BLaER1 (cell line): ENCODE measurements around the gene CCDC77.
A peak's percentile ranks its signal among the peaks of the same experiment; 100 is the strongest.

ENCODE experiments used
- H3K27ac ChIP-seq: shearing (Covaris generic); formaldehyde crosslinking; 2 replicates; pipeline ENCODE4 v1.8.1; 2022
- H3K27me3 ChIP-seq: shearing (Covaris generic); formaldehyde crosslinking; 2 replicates; pipeline ENCODE4 v1.8.1; 2022
- H3K36me3 ChIP-seq: shearing (Covaris generic); formaldehyde crosslinking; 2 replicates; pipeline ENCODE4 v1.8.1; 2022
- H3K4me1 ChIP-seq: shearing (Covaris generic); formaldehyde crosslinking; 2 replicates; pipeline ENCODE4 v1.8.1; 2022
- H3K4me2 ChIP-seq: shearing (Covaris generic); formaldehyde crosslinking; 2 replicates; pipeline ENCODE4 v1.8.1; 2022
- H3K4me3 ChIP-seq: shearing (Covaris generic); formaldehyde crosslinking; 2 replicates; pipeline ENCODE4 v1.8.1; 2022
- H3K9ac ChIP-seq: shearing (Covaris generic); formaldehyde crosslinking; 2 replicates; pipeline ENCODE4 v1.8.1; 2022
- H3K9me3 ChIP-seq: shearing (Covaris generic); formaldehyde crosslinking; 2 replicates; pipeline ENCODE4 v1.8.1; 2022
- H4K20me1 ChIP-seq: shearing (Covaris generic); formaldehyde crosslinking; 2 replicates; pipeline ENCODE4 v1.8.1; 2022
- Cebpa-rat ChIP-seq: shearing (Covaris generic); IDR thresholded peaks from 2 replicates; pipeline ENCODE4 v1.8.1; 2022

The CCDC77 gene

DNA sequence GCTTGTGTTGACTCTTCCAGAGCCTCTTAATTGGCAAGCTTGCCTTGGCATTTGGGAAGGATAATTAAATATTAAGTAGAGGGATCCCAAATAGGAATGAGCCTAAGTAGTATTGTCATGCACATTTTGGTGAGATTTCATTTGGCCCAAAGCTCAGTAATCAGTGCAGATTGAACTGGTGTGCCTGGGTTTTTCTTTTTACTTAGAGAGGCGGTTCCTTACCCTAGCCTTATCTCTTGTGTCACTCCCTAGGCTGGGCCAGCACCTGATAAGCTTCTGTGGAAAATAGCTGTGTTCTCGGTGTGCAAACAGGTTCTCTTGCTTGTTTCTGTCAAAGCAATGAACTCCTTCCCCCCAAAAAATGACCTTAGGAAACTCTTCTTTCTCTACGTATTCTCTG is 49.0 kb downstream of the CCDC77 start:
- H3K36me3 ChIP-seq, result no peaks in the 10 kb centered on the region
- no peak overlapping the region for H3K27ac ChIP-seq
- no peaks in the 10 kb centered on the region for H3K4me1 ChIP-seq
- H3K27me3 ChIP-seq, result no peaks in the 10 kb centered on the region
- H4K20me1 ChIP-seq, result no peaks in the 10 kb centered on the region
- no peaks in the 10 kb centered on the region for H3K9me3 ChIP-seq
- no peak overlapping the region for H3K4me3 ChIP-seq
- H3K9ac ChIP-seq, result no peak overlapping the region
- no peak overlapping the region for H3K4me2 ChIP-seq
- no peak for TF ChIP-seq Cebpa-rat

DNA sequence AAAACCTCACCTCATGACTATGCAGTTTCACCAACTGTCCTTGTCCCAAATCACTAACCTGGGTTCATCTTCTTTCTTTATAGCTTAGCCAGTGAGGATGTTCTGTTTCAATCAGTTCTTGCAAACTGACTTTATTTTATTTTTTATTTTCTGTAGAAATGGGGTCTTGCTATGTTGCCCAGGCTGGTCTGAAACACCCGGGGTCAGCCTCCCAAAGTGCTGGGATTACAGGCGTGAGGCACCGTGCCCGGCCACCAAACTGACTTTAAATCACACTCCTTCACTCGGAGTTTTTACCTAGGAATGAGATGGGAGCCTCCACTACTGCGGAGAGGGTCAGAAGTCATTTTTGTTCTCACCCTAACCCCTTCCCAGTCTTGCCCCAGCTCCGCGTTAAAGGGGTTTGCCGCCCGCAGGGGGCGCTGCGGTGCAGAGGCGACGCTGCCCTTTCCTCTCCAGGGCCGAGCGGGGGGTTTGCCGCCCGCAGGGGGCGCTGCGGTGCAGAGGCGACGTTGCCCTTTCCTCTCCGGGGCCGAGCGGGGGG is 51.3 kb downstream of the CCDC77 start:
- no peak overlapping the region for H3K4me2 ChIP-seq
- no peak overlapping the region for H3K9ac ChIP-seq
- H3K4me1 ChIP-seq, result no peaks in the 10 kb centered on the region
- H3K27me3 ChIP-seq, result peaks cover 9% of the 10 kb centered on the region
- H3K27ac ChIP-seq, result no peak overlapping the region
- H3K9me3 ChIP-seq, result no peaks in the 10 kb centered on the region
- no peaks in the 10 kb centered on the region for H3K36me3 ChIP-seq
- no peak overlapping the region for H3K4me3 ChIP-seq
- TF ChIP-seq Cebpa-rat, result no peak
- no peaks in the 10 kb centered on the region for H4K20me1 ChIP-seq

DNA sequence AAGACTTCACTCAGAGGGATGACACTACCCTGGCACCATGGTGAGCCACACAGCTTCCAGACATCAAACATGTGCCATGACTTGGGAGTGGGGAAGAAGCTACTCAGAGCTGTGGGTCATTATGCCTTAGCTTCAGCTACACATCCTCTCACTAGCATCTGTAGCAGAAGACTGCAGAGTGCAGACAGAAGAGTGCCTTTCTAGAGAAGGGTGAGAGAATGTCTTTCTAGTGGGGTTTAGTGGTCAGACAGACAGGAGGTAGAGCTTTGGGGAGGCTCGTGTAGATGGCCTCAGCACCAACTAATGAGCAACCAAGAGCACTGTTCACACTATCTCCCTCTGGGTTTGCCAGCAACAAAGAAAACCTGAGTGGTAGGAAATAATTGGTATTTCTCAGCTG is 53.4 kb downstream of the CCDC77 start:
- no peak overlapping the region for H3K4me3 ChIP-seq
- no peak overlapping the region for H3K27ac ChIP-seq
- H3K36me3 ChIP-seq, result no peaks in the 10 kb centered on the region
- H3K4me1 ChIP-seq, result peaks cover 5% of the 10 kb centered on the region; the same call in 1 of the 2 replicates
- H4K20me1 ChIP-seq, result peaks cover 7% of the 10 kb centered on the region; the same call in 1 of the 2 replicates
- H3K4me2 ChIP-seq, result no peak overlapping the region
- H3K9me3 ChIP-seq, result no peaks in the 10 kb centered on the region
- peaks cover 29% of the 10 kb centered on the region for H3K27me3 ChIP-seq
- TF ChIP-seq Cebpa-rat, result no peak
- H3K9ac ChIP-seq, result no peak overlapping the region

DNA sequence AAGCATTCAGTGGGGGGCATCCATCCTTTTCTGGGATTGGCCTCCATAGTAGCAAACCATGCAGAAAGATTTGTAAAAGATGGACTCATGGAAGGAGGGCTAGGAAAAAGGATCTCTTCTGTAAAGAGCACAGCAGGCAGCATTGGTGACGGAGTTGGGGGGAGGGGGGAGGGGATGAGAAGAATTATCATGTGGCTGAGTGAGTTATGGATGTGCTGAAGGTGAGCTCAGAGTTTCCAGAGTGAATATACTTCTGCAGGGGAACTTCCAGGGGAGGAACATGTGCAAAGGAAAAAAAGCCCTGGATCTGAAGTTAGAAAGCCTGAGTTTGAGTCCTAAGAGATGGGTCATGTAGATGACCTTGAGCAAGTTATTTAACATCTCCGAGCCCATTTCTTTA is 54.4 kb downstream of the CCDC77 start:
- Histone ChIP-seq H3K4me1 (peaks cover 13% of the 10 kb centered on the region; the same call in 1 of the 2 replicates), H3K4me3 (no peak overlapping the region), H3K36me3 (no peaks in the 10 kb centered on the region), H3K27me3 (peaks cover 39% of the 10 kb centered on the region), H3K9ac (no peak overlapping the region), H3K27ac (no peak overlapping the region), H3K9me3 (no peaks in the 10 kb centered on the region), H4K20me1 (peaks cover 14% of the 10 kb centered on the region; the same call in 1 of the 2 replicates), H3K4me2 (no peak overlapping the region)
- no peak for TF ChIP-seq Cebpa-rat

DNA sequence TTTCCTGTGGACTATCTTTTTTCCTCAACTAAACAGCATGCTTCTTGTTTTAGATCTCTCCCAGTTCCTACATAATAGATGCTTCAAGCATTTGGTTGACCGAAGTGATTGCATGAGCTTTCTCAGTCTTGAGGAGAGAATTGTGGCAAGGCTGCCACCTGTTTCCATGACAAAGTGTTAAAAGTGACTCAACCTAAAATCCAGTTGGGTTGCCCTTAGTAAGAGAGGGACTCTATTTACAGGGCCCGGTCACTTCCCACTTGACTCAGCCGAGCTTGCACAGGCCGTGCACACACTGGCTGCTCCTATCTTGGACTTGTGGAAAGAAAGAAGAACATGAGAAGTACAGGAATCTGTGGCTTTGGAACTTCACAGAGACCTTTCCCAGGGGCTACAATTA is 56.2 kb downstream of the CCDC77 start:
- no peak for TF ChIP-seq Cebpa-rat
- Histone ChIP-seq H3K4me2 (no peak overlapping the region), H3K36me3 (no peaks in the 10 kb centered on the region), H3K4me1 (peaks cover 14% of the 10 kb centered on the region; the same call in 1 of the 2 replicates), H4K20me1 (peaks cover 27% of the 10 kb centered on the region; the same call in 1 of the 2 replicates), H3K27me3 (peaks cover 58% of the 10 kb centered on the region), H3K4me3 (no peak overlapping the region), H3K9ac (no peak overlapping the region), H3K27ac (no peak overlapping the region), H3K9me3 (no peaks in the 10 kb centered on the region)

DNA sequence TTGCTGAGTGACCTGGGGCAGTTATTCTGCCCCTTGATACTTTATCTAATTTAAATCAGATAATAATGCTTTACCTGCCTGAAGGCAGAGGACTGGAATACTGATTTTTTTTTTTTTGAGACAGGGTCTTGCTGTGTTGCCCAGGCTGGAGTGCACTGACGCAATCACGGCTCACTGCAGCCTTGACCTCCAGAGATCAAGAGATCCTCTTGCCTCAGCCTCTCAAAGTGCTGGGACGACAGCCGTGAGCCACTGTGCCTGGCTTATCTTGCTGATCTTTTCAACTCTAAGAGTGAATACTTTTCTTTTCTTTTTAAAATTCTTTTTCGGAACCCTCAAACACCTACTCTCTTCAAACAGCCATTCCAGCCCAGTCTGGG is 57.6 kb downstream of the CCDC77 start:
- no peak overlapping the region for H3K9ac ChIP-seq
- no peak for TF ChIP-seq Cebpa-rat
- H4K20me1 ChIP-seq, result peaks cover 27% of the 10 kb centered on the region; the same call in 1 of the 2 replicates
- H3K27ac ChIP-seq, result no peak overlapping the region
- no peaks in the 10 kb centered on the region for H3K36me3 ChIP-seq
- peak overlapping the region; percentile 70; the same call in 1 of the 2 replicates for H3K4me3 ChIP-seq
- peak overlapping the region; percentile 93 for H3K4me2 ChIP-seq
- peaks cover 67% of the 10 kb centered on the region for H3K27me3 ChIP-seq
- H3K4me1 ChIP-seq, result peaks cover 14% of the 10 kb centered on the region; the same call in 1 of the 2 replicates
- no peaks in the 10 kb centered on the region for H3K9me3 ChIP-seq

DNA sequence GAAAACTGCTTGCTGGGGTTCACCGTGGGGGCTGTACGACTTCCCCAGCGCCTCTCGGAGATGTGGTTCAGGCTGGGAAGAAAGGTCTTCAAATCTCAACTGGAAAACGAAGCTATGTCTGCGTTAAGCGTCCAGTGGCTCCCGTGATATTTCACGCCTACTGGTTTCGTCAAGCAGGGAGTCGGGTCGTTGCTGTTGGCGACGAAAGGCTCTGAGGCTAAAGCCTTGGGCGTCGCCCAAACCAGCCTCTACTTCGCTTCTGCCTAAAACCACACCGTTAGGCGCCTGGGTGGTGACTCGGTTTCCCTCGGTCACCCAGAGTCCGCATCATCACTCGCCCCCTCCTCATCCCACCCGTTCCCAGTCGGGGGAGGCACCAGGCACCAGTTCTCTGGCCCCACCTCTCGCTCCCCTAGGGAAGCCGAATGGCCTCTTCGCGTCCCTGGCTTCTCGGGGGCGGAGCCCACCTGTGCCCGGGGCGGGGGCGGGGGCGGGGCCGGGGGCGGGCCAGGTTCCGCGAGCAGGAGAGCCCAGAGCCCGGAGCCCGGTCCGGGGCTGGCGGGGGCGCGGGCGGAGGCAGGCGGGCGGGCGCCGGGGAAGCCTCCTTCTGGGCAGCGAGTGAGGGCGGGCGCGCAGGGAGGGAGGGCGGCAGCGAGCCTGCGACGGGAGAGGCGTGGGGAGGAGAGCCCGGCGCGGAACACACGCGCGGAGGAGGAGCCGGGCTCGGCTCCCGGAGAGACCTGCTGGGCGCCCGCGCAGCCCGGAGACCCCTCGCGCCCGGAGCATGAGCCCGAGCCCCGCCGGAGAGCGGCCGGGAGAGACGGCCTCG is 58.2 kb downstream of the CCDC77 start, which contains the start of gene B4GALNT3:
B4GALNT3 (plus strand) TSS at position 510 of the 829 bp plus-strand sequence. CDS start 438 bp downstream, outside the sequence.
- Histone ChIP-seq H3K9me3 (no peaks in the 10 kb centered on the region), H3K4me3 (peak within 1 kb of the TSS; percentile 70), H3K36me3 (no peaks in the 10 kb centered on the region), H4K20me1 (peaks cover 27% of the 10 kb centered on the region; the same call in 1 of the 2 replicates), H3K27ac (no peak within 1 kb of the TSS), H3K4me1 (peaks cover 14% of the 10 kb centered on the region; the same call in 1 of the 2 replicates), H3K27me3 (peaks cover 67% of the 10 kb centered on the region), H3K9ac (peak within 1 kb of the TSS; percentile 58; the same call in 1 of the 2 replicates), H3K4me2 (peak within 1 kb of the TSS; percentile 93)
- TF ChIP-seq Cebpa-rat, result no peak

DNA sequence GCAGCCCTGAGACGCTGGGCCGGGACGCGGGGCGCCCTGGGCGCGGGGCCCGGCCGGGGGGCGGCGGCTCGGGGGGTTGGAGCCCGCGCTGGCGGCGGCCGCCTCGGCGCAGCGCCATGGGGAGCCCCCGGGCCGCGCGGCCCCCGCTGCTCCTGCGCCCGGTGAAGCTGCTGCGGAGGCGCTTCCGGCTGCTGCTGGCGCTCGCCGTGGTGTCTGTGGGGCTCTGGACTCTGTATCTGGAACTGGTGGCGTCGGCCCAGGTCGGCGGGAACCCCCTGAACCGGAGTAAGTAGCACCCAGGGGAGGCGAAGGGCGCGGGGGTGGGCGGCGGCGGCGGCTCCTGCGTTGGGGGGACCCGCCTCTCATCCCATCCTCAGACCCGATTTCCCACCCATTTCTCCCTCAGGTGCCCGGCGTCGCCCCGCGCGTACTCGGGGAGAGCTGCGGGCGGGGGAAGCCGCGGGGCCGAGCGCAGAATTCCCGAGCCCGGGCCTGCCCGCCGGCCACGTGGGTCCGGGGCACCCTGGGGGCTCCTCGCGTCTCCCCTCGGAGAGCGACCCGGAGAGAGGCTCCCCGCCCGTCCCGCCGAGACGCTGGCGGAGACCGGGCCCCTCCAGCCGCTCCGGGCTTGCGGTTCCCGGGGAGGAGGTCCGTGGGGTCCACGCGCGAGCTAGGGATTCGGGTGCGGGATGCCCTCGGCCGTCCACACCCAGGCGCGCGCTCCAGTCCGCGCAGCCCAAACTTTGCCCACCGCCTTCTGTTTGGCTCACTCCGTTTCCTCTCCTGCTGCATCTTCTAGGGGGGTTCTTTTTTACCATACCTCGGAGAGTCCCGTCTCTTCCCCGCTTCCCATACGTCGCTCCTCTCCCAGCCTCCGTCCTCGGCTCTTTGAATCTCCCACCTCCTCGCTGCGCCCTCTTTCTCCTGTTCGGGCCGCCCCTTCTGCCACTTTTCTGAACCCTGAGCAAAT is 59.1 kb downstream of the CCDC77 start:
- Histone ChIP-seq H3K9ac (peak overlapping the region; percentile 58; the same call in 1 of the 2 replicates), H3K4me1 (peaks cover 14% of the 10 kb centered on the region; the same call in 1 of the 2 replicates), H3K4me3 (peak overlapping the region; percentile 70), H3K4me2 (peak overlapping the region; percentile 93), H3K36me3 (no peaks in the 10 kb centered on the region), H3K27ac (no peak overlapping the region), H4K20me1 (peaks cover 27% of the 10 kb centered on the region; the same call in 1 of the 2 replicates), H3K9me3 (no peaks in the 10 kb centered on the region), H3K27me3 (peaks cover 67% of the 10 kb centered on the region)
- no peak for TF ChIP-seq Cebpa-rat

DNA sequence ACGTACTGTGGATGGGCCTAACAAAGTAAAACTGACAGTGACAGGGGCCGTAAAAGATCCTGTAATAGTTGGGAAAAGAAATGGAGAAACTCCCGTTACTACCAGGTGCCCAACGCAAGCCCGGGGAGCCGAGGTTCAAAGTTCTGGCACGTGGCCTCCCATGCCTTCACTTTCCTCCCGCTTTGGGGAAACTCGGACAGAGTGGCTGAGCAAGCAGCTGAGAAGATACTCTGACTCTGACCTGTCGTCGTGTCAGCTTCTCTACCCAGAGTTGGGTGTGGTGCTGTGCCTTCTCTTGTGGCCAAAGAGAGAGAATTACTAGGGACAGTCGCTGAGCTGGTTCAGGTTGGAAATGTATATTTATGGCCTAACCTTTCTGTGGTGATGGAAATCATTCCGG is 60.0 kb downstream of the CCDC77 start:
- no peaks in the 10 kb centered on the region for H3K36me3 ChIP-seq
- H3K27ac ChIP-seq, result no peak overlapping the region
- no peak overlapping the region for H3K4me2 ChIP-seq
- peaks cover 67% of the 10 kb centered on the region for H3K27me3 ChIP-seq
- no peak overlapping the region for H3K9ac ChIP-seq
- no peaks in the 10 kb centered on the region for H3K9me3 ChIP-seq
- H3K4me3 ChIP-seq, result no peak overlapping the region
- peaks cover 14% of the 10 kb centered on the region; the same call in 1 of the 2 replicates for H3K4me1 ChIP-seq
- no peak for TF ChIP-seq Cebpa-rat
- peaks cover 27% of the 10 kb centered on the region; the same call in 1 of the 2 replicates for H4K20me1 ChIP-seq
